Kidney (tissue), 14 donors: ENCODE data around the gene TTLL7. TPM values are rescaled to one million over a fixed set of nuclear protein-coding genes. Genes with fewer than 3 reads are reported as not detected.

Experiments used
- DNase-seq, 5 donors: peaks; one replicate each; pipeline ENCODE4 v3.0.0-alpha.2; 2013 to 2020
- FAIRE-seq: peaks from 2 replicates; lab custom pipeline; 2012; peaks lifted over from hg19 to GRCh38; lab: Jason Lieb, UNC
- H3K27ac ChIP-seq, 2 donors: one replicate each; pipeline ENCODE4 v1.7.0; 2013; ENCODE audit warnings: low read depth in 2 of 2, low read length in 2 of 2, inconsistent platforms in 1 of 2
- H3K27me3 ChIP-seq: one replicate; pipeline ENCODE4 v1.7.1; 2013; ENCODE audit warnings: low read length, inconsistent platforms; ENCODE audit not compliant: control insufficient read depth, insufficient read depth
- H3K36me3 ChIP-seq, 3 donors: one replicate each; pipeline versions ENCODE4 v1.7.0 to v1.7.1; 2013; ENCODE audit warnings: low read length in 3 of 3, control low read depth in 1 of 3, inconsistent platforms in 1 of 3; ENCODE audit not compliant: insufficient read depth in 3 of 3, control insufficient read depth in 2 of 3
- H3K4me1 ChIP-seq, 3 donors: one replicate each; pipeline versions ENCODE4 v1.7.0 to v1.7.1; 2013; ENCODE audit warnings: low read length in 3 of 3, inconsistent platforms in 1 of 3, low read depth in 1 of 3; ENCODE audit not compliant: control insufficient read depth in 2 of 3, insufficient read depth in 2 of 3
- H3K4me3 ChIP-seq, 3 donors: one replicate each; pipeline versions ENCODE4 v1.7.0 to v1.8.1; 2013; ENCODE audit warnings: low read length in 3 of 3, control low read depth in 1 of 3, inconsistent platforms in 1 of 3
- H3K9ac ChIP-seq, 3 donors: one replicate each; pipeline versions ENCODE4 v1.7.0 to v1.7.1; 2013; ENCODE audit warnings: low read length in 3 of 3, control low read depth in 1 of 3, inconsistent platforms in 1 of 3
- H3K9me3 ChIP-seq, 3 donors: one replicate each; pipeline versions ENCODE4 v1.7.0 to v1.7.1; 2013; ENCODE audit warnings: low read length in 3 of 3, control low read depth in 1 of 3, inconsistent platforms in 1 of 3; ENCODE audit not compliant: control insufficient read depth in 2 of 3, insufficient read depth in 1 of 3
- CTCF ChIP-seq: IDR thresholded peaks from 3 replicates; pipeline ENCODE4 v1.5.1; 2012; ENCODE audit warnings: mild to moderate bottlenecking, moderate library complexity, borderline replicate concordance; ENCODE audit not compliant: insufficient read depth; ENCODE audit errors: extremely low read depth
- intact Hi-C: fragments of 100-400 bp; cut with DNase I; formaldehyde crosslinking; loops from one replicate; pipeline ENCODE4 v1.11.1; 2022
- polyA plus RNA-seq: library from polyadenylated mRNA; stranded (reverse); fragments of 350-450 nt; fragmentation: Illumina TruSeq; extraction: RNeasy Lipid Tissue Mini Kit (QIAGEN cat#74804); gene quantifications from one replicate; pipeline ENCODE4 v1.2.3, GENCODE V29; 2014; ENCODE audit warnings: low read depth, low replicate concordance; ENCODE audit not compliant: insufficient read depth
- total RNA-seq: library from RNA; stranded (reverse); fragmentation: NEBNext Ultra II Directional; extraction: Animal tissue kit (Norgen Biotek cat#: 25700); gene quantifications from one replicate; pipeline ENCODE4 v1.2.1, GENCODE V29; 2021
- donor health status: control.
- donor health status: control.
- donor health status: control.
- donor health status: control.
- donor health status: control.
- donor health status: DM: yes; HTN: yes; CAD: no.
- donor health status: Normal renal cell carcinoma (clear cell type).

The TTLL7 gene
- total and polyA plus RNA-seq, 2 donors from 2014 or later, result 2.3 to 7.0 TPM

- Histone ChIP-seq H3K36me3 (no peaks in the 10 kb centered on the region), H3K9me3 (no peaks in the 10 kb centered on the region), H3K27ac (no peak overlapping the region), H3K4me1 (no peaks in the 10 kb centered on the region), H3K9ac (no peak overlapping the region), H3K27me3 (peaks cover 5% of the 10 kb centered on the region), H3K4me3 (peak overlapping the region in 2 of 3 donors; percentile 8 to 68)
- DNase-seq, result no peak
- TF ChIP-seq CTCF, result no peak
- no peak for FAIRE-seq
- intact Hi-C loops, result no loop called here
Measured at GRCh38 chr1:83998205-83998497, 781 bp downstream of the TTLL7 start.

GRCh38 chr1:83997631-83998030, 1.3 kb downstream of the TTLL7 start:
- intact Hi-C loops, result no loop called here
- Histone ChIP-seq H3K4me1 (no peaks in the 10 kb centered on the region), H3K36me3 (no peaks in the 10 kb centered on the region), H3K9me3 (no peaks in the 10 kb centered on the region), H3K27ac (no peak overlapping the region), H3K4me3 (no peak overlapping the region), H3K27me3 (peaks cover 5% of the 10 kb centered on the region), H3K9ac (no peak overlapping the region)
- no peak for TF ChIP-seq CTCF
- no peak for DNase-seq
- FAIRE-seq, result no peak

GRCh38 chr1:83996621-83997020, 2.3 kb downstream of the TTLL7 start:
- Histone ChIP-seq H3K36me3 (no peaks in the 10 kb centered on the region), H3K9me3 (no peaks in the 10 kb centered on the region), H3K27me3 (peaks cover 5% of the 10 kb centered on the region), H3K27ac (no peak overlapping the region), H3K4me3 (no peak overlapping the region), H3K4me1 (no peaks in the 10 kb centered on the region), H3K9ac (no peak overlapping the region)
- intact Hi-C loops, result no loop called here
- no peak for TF ChIP-seq CTCF
- FAIRE-seq, result no peak
- DNase-seq, result no peak

- intact Hi-C loops, result no loop called here
Measured at GRCh38 chr1:83996191-83996590, 2.7 kb downstream of the TTLL7 start.

More at GRCh38 chr1:83996191-83996590, 2.7 kb downstream of the TTLL7 start:
- Histone ChIP-seq H3K9ac (no peak overlapping the region), H3K9me3 (no peaks in the 10 kb centered on the region), H3K4me1 (no peaks in the 10 kb centered on the region), H3K4me3 (no peak overlapping the region), H3K27me3 (peaks cover 5% of the 10 kb centered on the region), H3K36me3 (no peaks in the 10 kb centered on the region), H3K27ac (no peak overlapping the region)
- DNase-seq, result no peak
- FAIRE-seq, result no peak
- TF ChIP-seq CTCF, result no peak
